ENCODE results near the gene BMPR1B.

Gene BMPR1B

DNA sequence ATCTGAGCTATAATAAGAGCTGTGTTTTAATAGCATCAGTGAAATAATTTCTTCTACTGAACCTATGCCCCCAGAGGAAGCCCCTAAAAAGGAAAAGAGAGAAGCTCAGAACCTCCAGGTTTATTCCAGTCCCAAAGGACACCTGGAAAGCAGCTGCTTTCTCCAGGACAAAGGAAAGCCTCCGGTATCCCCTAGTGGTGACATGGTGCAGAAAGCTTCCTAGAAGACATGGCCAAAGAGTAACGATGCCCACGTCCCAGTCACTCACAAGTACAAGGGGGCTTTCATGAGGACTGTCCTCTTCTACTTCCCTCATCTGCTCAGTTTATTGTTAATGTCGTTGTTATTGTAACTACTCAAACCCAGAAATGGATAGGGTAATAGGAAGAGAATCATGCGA is 447.1 kb downstream of the BMPR1B start:
- H3K9me2 ChIP-seq (replicated peaks; ENCODE audit: insufficient read depth, low read length): no peaks in the 10 kb centered on the region
- no peaks in the 10 kb centered on the region for H3F3A ChIP-seq (ENCODE audit: insufficient read depth, low read length)
- no peak for DNase-seq
- no peaks in the 10 kb centered on the region for H3K4me1 ChIP-seq (ENCODE audit: low read length)
- no peak overlapping the region for H3K4me2 ChIP-seq (ENCODE audit: low read depth, low read length)
- TF ChIP-seq EZH2phosphoT487 (IDR thresholded peaks at IDR 0.05; ENCODE audit: low read length): no peak
- TF ChIP-seq EZH2 (optimal IDR thresholded peaks at IDR 0.05; ENCODE audit: low read depth, low read length): no peak
- TF ChIP-seq, protein P1, sequence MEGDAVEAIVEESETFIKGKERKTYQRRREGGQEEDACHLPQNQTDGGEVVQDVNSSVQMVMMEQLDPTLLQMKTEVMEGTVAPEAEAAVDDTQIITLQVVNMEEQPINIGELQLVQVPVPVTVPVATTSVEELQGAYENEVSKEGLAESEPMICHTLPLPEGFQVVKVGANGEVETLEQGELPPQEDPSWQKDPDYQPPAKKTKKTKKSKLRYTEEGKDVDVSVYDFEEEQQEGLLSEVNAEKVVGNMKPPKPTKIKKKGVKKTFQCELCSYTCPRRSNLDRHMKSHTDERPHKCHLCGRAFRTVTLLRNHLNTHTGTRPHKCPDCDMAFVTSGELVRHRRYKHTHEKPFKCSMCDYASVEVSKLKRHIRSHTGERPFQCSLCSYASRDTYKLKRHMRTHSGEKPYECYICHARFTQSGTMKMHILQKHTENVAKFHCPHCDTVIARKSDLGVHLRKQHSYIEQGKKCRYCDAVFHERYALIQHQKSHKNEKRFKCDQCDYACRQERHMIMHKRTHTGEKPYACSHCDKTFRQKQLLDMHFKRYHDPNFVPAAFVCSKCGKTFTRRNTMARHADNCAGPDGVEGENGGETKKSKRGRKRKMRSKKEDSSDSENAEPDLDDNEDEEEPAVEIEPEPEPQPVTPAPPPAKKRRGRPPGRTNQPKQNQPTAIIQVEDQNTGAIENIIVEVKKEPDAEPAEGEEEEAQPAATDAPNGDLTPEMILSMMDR (IDR thresholded peaks at IDR 0.05; ENCODE audit: low read length): no peak
- no peak overlapping the region for H2AFZ ChIP-seq (ENCODE audit: low read length)
- H3K9ac ChIP-seq (ENCODE audit: low read length): no peak overlapping the region
- H3K79me2 ChIP-seq (ENCODE audit: low read length): no peaks in the 10 kb centered on the region
- H3K27me3 ChIP-seq (replicated peaks; ENCODE audit: insufficient read depth, low read length): no peaks in the 10 kb centered on the region
- H3K4me3 ChIP-seq (ENCODE audit: low read length): no peak overlapping the region
- H3K27ac ChIP-seq (ENCODE audit: low read length): no peak overlapping the region
- no peaks in the 10 kb centered on the region for H3K36me3 ChIP-seq (replicated peaks; ENCODE audit: insufficient read depth, low read length)
- H4K20me1 ChIP-seq (ENCODE audit: insufficient read depth, low read length): no peaks in the 10 kb centered on the region
- no peaks in the 10 kb centered on the region for H3K9me3 ChIP-seq (replicated peaks; ENCODE audit: insufficient read depth, low read length)

Measured in MM.1S (cell line).